HepG2 (cell line): ENCODE measurements around the gene ZFPM1. TPM values are rescaled to one million over a fixed set of nuclear protein-coding genes. Genes with fewer than 3 reads are reported as not detected.

Experiments
- ATF3 ChIP-seq: sonication (generic); formaldehyde crosslinking; IDR thresholded peaks from 2 replicates; pipeline ENCODE4 v1.4.0; 2020; ENCODE audit warnings: missing genetic modification reagents
- DDIT3 ChIP-seq: sonication (generic); formaldehyde crosslinking; IDR thresholded peaks from 2 replicates; pipeline ENCODE4 v1.4.0; 2020; ENCODE audit warnings: mild to moderate bottlenecking, missing genetic modification reagents
- HBP1 ChIP-seq: IDR thresholded peaks from 2 replicates; pipeline ENCODE4 v1.6.1; 2016; ENCODE audit warnings: low read depth, control low read depth
- MAFG ChIP-seq: sonication (generic); formaldehyde crosslinking; IDR thresholded peaks from 2 replicates; pipeline ENCODE4 v1.5.1; 2020; ENCODE audit warnings: mild to moderate bottlenecking, missing genetic modification reagents
- MYC ChIP-seq: sonication (generic); formaldehyde crosslinking; IDR thresholded peaks from 2 replicates; pipeline ENCODE4 v1.9.0; 2021; ENCODE audit warnings: missing genetic modification reagents, borderline replicate concordance
- NR0B2 ChIP-seq: sonication (generic); formaldehyde crosslinking; IDR thresholded peaks from 2 replicates; pipeline ENCODE4 v1.4.0; 2020; ENCODE audit warnings: mild to moderate bottlenecking, missing genetic modification reagents
- PRDM15 ChIP-seq: sonication (generic); formaldehyde crosslinking; IDR thresholded peaks from 2 replicates; pipeline ENCODE4 v1.4.0; 2020; ENCODE audit warnings: missing genetic modification reagents
- REXO4 ChIP-seq: sonication (generic); formaldehyde crosslinking; IDR thresholded peaks from 2 replicates; pipeline ENCODE4 v1.8.0; 2022; ENCODE audit warnings: missing genetic modification reagents, mild to moderate bottlenecking, borderline replicate concordance
- RFXAP ChIP-seq: sonication (generic); formaldehyde crosslinking; IDR thresholded peaks from 2 replicates; pipeline ENCODE4 v1.4.0; 2020; ENCODE audit warnings: missing genetic modification reagents, borderline replicate concordance
- SUZ12 ChIP-seq: fragments of 150-350 bp; IDR thresholded peaks from 2 replicates; pipeline ENCODE4 v1.6.1; 2014; ENCODE audit warnings: low read depth, low read length
- ZBTB21 ChIP-seq: sonication (generic); formaldehyde crosslinking; IDR thresholded peaks from 2 replicates; pipeline ENCODE4 v1.4.0; 2020; ENCODE audit warnings: missing genetic modification reagents
- ZGPAT ChIP-seq: IDR thresholded peaks from 2 replicates; pipeline ENCODE4 v1.6.1; 2016; ENCODE audit warnings: mild to moderate bottlenecking
- ZNF280D ChIP-seq: sonication (generic); formaldehyde crosslinking; IDR thresholded peaks from 2 replicates; pipeline ENCODE4 v1.5.1; 2020; ENCODE audit warnings: mild to moderate bottlenecking, missing genetic modification reagents
- ZNF296 ChIP-seq: sonication (generic); formaldehyde crosslinking; conservative IDR thresholded peaks from 2 replicates; pipeline ENCODE4 v1.5.0; 2020; ENCODE audit warnings: mild to moderate bottlenecking, missing genetic modification reagents
- ZNF33A ChIP-seq: sonication (generic); formaldehyde crosslinking; IDR thresholded peaks from 2 replicates; pipeline ENCODE4 v1.5.1; 2020; ENCODE audit warnings: missing genetic modification reagents, mild to moderate bottlenecking, moderate library complexity, borderline replicate concordance
- ZNF431 ChIP-seq: sonication (generic); formaldehyde crosslinking; IDR thresholded peaks from 2 replicates; pipeline ENCODE4 v1.9.0; 2022; ENCODE audit warnings: missing genetic modification reagents, low read depth, mild to moderate bottlenecking, borderline replicate concordance
- ZNF577 ChIP-seq: sonication (generic); formaldehyde crosslinking; IDR thresholded peaks from 2 replicates; pipeline ENCODE4 v1.4.0; 2020; ENCODE audit warnings: mild to moderate bottlenecking, low read depth, missing genetic modification reagents, borderline replicate concordance
- ZNF713 ChIP-seq: sonication (generic); formaldehyde crosslinking; IDR thresholded peaks from 2 replicates; pipeline ENCODE4 v1.4.0; 2020; ENCODE audit warnings: mild to moderate bottlenecking, missing genetic modification reagents
- polyA plus RNA-seq, 8 experiments: library from polyadenylated mRNA; depleted of rRNA in 3 of 8; stranded (reverse) in 7 of 8; unstranded in 1 of 8; fragments of >200 nt; fragmentation: Illumina TruSeq in 4 of 8; extraction: Trizol in 4 of 8; gene quantifications; 2 replicates each; pipeline versions ENCODE4 v1.2.1 to v1.2.3, GENCODE V29; 2011 to 2016; ENCODE audit warnings: low read depth in 4 of 8, missing spikeins in 1 of 8, mixed read lengths in 1 of 8; ENCODE audit not compliant: insufficient read depth in 1 of 8
- total RNA-seq, 5 experiments: library from RNA; depleted of rRNA; stranded (reverse); fragments of >200 nt; fragmentation: Illumina TruSeq; extraction: Trizol; gene quantifications; 2 replicates each; pipeline ENCODE4 v1.2.3, GENCODE V29; 2016; ENCODE audit warnings: low read depth in 1 of 5

The ZFPM1 gene
- total and polyA plus RNA-seq, 2 of the 13 experiments (the other 11 are each of a cell fraction or from before 2014, with no cell fraction given): 1.3 to 3.8 TPM

GRCh38 chr16:88550246-88550661 lies 97.2 kb downstream of the ZFPM1 start (continued):
- peak; percentile 68; the same call in 1 of the 2 replicates for TF ChIP-seq PRDM15
- TF ChIP-seq ZBTB21 (CRISPR knock-in tag): no peak
- no peak for TF ChIP-seq HBP1 (CRISPR knock-in tag)
- no peak for TF ChIP-seq ZNF713 (CRISPR knock-in tag)
- no peak for TF ChIP-seq ZNF33A (CRISPR knock-in tag)
- TF ChIP-seq DDIT3 (CRISPR knock-in tag): no peak
- TF ChIP-seq NR0B2 (CRISPR knock-in tag): no peak
- no peak for TF ChIP-seq ATF3
- TF ChIP-seq RFXAP: no peak
- no peak for TF ChIP-seq ZNF280D
- no peak for TF ChIP-seq MAFG (CRISPR knock-in tag)
- TF ChIP-seq ZNF577 (CRISPR knock-in tag): no peak
- TF ChIP-seq ZNF431 (CRISPR knock-in tag): no peak
- no peak for TF ChIP-seq SUZ12
- TF ChIP-seq ZNF296 (CRISPR knock-in tag): no peak
- TF ChIP-seq REXO4: no peak
- TF ChIP-seq ZGPAT: no peak; the same call in 1 of the 2 replicates
- TF ChIP-seq MYC (CRISPR knock-in tag): peak; percentile 46; the same call in 1 of the 2 replicates
